GM12875 (cell line): ENCODE measurements around the gene CCL21.

Experiments used
- H3K4me3 ChIP-seq: one replicate; pipeline ENCODE4 v1.5.1; 2011; ENCODE audit warnings: low read depth, low read length, control low read depth
- CTCF ChIP-seq: IDR thresholded peaks from 2 replicates; pipeline ENCODE4 v1.5.1; 2011; ENCODE audit warnings: low read depth, mild to moderate bottlenecking, control low read depth, inconsistent platforms, low read length, moderate library complexity, borderline replicate concordance; ENCODE audit not compliant: insufficient read depth

CCL21 gene

DNA sequence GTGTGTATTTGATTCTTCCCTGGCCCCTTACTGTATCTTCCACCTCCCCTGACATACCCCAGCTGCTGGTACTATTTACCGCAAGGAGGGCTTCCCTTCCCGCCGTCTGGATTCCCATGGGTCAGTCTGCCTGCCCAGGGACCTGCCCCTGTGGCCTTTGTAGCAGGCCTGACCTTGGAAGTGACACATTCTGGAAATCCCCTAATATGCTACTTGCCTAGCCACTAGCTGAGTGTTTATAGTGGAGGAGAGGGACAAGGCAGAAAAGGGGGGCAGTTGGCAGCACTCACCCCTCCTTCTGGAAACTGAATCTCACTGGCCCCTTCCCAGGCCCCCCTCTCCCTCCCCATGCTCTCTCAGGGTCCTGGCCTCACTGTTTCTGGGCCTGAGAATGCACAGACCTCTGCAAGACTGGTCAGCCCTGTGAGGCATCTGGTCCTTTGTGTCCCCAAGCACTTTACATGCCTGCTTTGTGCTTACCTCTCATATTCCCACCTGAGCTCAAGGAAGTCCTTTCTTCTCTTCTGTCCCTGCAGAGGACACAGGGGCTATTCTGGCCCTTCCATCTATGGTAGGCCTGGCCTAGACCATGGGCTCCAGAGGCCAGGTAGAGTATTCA lies 8.2 kb upstream of the CCL21 start:
- no peak overlapping the region for H3K4me3 ChIP-seq
- no peak for TF ChIP-seq CTCF

DNA sequence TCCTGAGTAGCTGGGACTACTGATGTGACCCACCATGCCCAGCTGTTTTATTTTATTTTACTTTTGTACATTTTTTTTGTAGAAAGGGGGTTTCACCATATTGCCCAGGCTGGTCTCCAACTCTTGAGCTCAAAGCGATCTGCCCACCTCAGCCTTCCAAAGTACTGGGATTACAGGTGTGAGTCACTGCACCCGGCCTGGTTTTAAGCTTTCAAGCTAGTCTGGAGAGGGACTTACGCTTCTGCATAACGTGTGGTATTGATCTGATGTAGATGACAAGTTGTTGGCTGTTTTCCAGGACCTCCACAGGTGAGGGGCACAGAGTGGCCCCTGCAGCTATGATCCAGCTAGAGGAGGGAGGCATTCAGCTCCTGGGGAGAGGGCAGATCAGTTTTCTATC lies 6.8 kb upstream of the CCL21 start:
- no peak for TF ChIP-seq CTCF
- H3K4me3 ChIP-seq: no peak overlapping the region

DNA sequence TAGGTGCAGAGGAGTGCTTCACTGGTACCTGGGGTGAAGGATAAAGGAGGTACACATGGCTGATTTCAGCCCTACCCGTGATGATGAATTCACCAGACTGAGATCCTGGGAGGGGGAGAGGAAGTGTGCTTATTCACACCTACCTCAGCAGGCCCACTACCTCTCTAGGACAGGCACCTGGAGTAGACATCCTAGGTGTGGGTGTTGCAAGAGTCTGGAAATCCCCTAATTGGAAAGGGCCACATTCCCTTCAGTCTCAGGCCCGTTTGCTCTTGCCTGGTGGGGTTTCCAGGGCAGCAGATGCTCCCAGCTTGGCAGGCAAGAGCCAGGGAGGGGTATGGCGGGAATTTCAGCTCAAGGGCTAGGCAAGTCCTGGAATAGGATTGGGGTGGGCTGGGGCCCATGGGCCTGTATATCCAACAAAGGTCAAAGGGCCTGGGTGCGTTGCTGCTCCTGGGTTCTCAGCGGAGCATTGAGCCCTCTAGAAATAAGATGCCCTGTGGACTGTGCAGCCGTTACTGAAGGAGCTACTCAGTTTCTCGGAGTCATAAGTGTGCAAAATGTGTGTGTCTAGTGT lies 5.8 kb upstream of the CCL21 start:
- H3K4me3 ChIP-seq: no peak overlapping the region

GRCh38 chr9:34714007-34714406 lies 4.1 kb upstream of the CCL21 start:
- H3K4me3 ChIP-seq: no peak overlapping the region
- TF ChIP-seq CTCF: no peak

More for the DNA sequence above, 5.8 kb upstream of the CCL21 start:
- TF ChIP-seq CTCF: no peak

DNA sequence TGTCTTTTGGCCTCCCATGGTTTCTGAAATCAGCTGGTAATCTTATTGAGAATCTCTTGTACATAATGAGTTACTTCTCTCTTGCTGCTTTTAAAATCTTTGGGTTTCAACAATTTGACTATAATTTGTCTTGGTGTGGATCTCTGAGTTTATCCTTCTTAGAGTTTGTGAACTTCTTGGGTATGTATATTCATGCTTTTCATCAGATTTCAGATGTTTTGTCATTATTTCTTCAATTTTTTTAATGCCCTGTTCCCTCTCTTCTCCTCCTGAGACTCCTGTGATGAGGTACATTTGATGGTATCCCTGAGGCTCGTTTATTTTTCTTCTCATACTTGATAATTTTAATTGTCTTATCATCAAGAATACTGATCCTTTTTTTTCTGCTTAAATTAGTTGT lies 2.2 kb upstream of the CCL21 start:
- no peak for TF ChIP-seq CTCF

GRCh38 chr9:34709196-34709978 lies 549 bp downstream of the CCL21 start:
- TF ChIP-seq CTCF: no peak
- no peak overlapping the region for H3K4me3 ChIP-seq

More for the DNA sequence above, 2.2 kb upstream of the CCL21 start:
- H3K4me3 ChIP-seq: no peak overlapping the region
